ENCODE measurements around the gene GALR1.
"Not testable (repeated sequence)": the region's sequence is repeated elsewhere in the genome, so short reads cannot be mapped to it uniquely, and the experiment has no call there.

Gene GALR1

DNA sequence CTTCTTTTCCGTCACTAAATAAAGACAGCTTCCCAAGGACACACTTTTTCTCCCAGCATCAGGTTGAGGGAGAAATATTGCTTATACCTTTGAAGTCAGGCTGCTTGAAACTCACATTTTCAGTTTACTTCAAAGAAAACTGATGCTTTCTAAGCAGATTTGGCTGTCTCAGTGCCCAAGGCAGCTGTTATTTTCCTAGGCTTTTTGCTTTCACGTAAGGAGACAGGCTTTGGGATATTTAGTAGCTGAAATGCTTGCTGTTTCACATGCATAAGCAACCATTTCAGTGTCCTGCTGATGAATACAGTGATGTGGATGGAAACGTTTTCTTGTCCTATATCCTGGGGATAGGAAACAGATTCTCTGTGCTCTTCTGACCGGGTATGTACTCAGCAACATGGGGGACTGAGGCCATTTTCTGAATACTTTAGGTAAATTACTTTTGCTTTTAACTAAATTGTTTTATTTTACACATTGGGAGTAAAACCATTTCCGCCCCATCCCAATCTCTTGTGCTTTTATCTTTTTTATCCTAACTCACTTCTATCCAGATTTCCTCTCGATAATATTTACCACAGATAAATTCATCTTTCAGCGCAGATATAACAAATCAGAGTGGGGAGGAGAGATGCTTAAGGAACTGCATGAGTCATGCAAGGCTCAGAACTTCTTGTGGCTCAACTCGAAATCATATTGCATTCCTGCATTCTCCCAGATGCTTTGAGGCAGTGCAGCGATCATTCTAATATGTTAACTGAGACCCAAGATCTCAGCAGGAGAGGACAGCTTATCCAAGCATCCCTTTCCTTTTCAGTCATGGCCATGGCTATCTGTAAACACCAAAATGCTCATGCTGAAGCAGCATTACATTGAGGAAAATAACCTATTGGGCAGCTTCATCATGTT is 22.2 kb downstream of the GALR1 start:
- ATAC-seq (no peak), DNase-seq (no peak)
- H3K27ac Mint-ChIP-seq, result no peak overlapping the region
- peaks cover 4 to 6% of the 10 kb centered on the region in 2 donors for H3K9me3 Mint-ChIP-seq
- no peaks in the 10 kb centered on the region for H3K4me1 Mint-ChIP-seq
- no peak overlapping the region for H3K4me3 Mint-ChIP-seq
- H3K27me3 Mint-ChIP-seq, result peaks cover 39% of the 10 kb centered on the region

DNA sequence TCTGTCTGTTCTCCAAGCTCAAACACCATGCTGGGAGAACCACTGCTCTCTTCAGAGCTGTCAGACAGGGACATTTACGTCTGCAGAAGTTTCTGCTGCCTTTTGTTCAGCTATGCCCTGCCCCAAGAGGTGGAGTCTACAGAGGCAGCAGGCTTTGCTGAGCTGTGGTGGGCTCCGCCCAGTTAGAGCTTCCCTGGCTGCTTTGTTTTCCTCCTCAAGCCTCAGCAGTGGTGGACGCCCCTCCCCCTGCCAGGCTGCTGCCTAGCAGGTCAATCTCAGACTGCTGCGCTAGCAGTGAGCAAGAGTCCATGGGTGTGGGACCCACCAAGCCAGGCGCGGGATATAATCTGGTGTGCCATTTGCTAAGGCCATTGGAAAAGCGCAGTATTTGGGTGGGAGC is 41.2 kb downstream of the GALR1 start:
- ATAC-seq, result not testable (repeated sequence)
- H3K27me3 Mint-ChIP-seq, result peaks cover 36% of the 10 kb centered on the region

DNA sequence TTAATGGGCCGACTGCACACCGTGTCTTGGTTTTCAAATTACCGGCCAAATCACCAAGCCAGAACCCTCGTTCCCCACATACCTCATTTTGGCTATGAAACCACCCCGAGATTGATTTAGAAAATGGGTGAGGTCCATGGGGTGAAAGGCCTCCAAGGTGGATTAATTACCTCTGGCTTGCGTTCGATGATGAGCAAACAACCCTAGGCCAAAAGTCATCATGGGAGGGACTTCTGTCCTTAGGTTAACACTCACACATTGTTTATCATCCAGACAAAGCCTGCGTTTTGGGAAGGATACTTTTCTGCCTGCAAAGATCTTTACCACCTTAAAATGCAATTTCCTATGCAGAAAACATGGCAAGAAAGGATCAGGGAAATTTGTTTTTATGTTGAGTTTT is 48.5 kb downstream of the GALR1 start:
- Mint-ChIP-seq H3K4me3 (no peak overlapping the region), H3K4me1 (no peaks in the 10 kb centered on the region), H3K27me3 (peaks cover 3% of the 10 kb centered on the region), H3K27ac (no peak overlapping the region), H3K9me3 (no peaks in the 10 kb centered on the region)
- ATAC-seq (no peak), DNase-seq (no peak)

More for the DNA sequence above, 41.2 kb downstream of the GALR1 start:
- not testable (repeated sequence) for H3K27ac Mint-ChIP-seq, DNase-seq, H3K4me1 Mint-ChIP-seq, H3K4me3 Mint-ChIP-seq
- peaks cover 24 to 29% of the 10 kb centered on the region in 2 donors for H3K9me3 Mint-ChIP-seq

DNA sequence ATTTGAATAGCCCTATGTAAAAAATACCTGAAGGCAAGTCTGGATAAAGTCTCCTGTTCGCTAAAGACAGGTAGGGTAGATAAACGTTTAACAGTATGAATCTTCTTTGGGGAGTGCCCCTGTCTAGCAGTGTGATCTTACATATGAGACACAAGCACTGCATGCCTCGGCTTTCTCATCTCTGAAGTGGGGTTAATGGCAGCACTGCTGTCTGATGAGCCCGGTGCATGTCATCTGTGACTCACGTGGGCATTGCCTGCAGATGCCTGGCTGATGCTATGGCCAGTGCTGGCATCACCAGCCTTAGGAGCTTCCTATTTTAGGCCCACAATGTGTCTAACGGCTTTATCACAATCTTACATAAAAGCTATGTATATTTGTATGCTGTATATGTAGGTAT is 50.1 kb downstream of the GALR1 start:
- Mint-ChIP-seq H3K27me3 (peaks cover 6% of the 10 kb centered on the region), H3K4me1 (no peaks in the 10 kb centered on the region), H3K9me3 (no peaks in the 10 kb centered on the region), H3K4me3 (no peak overlapping the region), H3K27ac (no peak overlapping the region)
- DNase-seq (no peak), ATAC-seq (no peak)

DNA sequence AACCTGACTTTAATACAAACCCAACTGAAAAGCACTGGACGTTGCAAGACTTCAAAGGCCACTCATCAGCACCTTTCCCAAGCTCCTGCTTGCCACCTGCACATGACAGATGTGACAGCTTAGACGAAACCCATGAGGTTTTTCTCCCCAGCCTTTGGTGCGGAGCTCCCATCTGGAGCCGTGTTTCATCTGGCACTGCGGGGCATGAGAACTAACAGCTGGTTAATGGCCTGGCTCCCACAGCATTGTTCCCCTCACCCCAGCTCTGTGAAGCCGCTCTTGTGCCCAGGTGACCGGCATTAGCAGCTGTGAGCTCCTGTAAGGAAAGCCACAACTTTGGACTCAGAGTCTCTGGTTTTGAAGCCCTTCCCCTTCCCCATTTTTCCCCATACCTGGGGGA is 50.9 kb downstream of the GALR1 start:
- Mint-ChIP-seq H3K27me3 (peaks cover 6% of the 10 kb centered on the region), H3K4me1 (no peaks in the 10 kb centered on the region), H3K9me3 (no peaks in the 10 kb centered on the region), H3K27ac (no peak overlapping the region), H3K4me3 (no peak overlapping the region)
- no peak for ATAC-seq
- no peak for DNase-seq

DNA sequence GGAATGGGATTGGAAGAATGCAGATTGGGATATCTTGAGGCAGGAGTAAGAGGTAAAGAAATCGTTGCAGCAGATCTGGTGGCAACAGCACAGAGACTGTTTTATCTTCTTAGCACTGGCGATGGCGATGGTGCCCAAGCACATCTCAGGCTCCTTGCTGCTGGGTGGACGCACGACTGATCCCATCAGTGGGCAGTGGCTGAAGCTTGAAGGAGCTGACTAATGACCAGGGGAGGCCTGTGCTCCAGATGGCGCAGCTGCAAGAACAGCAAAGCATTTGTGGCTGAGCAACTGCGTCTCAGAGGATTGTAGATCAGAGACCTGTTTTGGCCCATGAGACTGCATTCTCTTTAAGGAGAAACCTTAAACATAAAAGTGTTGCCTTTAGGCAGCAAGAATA is 54.6 kb downstream of the GALR1 start:
- Mint-ChIP-seq H3K27ac (no peak overlapping the region), H3K4me3 (no peak overlapping the region), H3K9me3 (no peaks in the 10 kb centered on the region), H3K4me1 (no peaks in the 10 kb centered on the region), H3K27me3 (peaks cover 6% of the 10 kb centered on the region)
- no peak for DNase-seq
- no peak for ATAC-seq

DNA sequence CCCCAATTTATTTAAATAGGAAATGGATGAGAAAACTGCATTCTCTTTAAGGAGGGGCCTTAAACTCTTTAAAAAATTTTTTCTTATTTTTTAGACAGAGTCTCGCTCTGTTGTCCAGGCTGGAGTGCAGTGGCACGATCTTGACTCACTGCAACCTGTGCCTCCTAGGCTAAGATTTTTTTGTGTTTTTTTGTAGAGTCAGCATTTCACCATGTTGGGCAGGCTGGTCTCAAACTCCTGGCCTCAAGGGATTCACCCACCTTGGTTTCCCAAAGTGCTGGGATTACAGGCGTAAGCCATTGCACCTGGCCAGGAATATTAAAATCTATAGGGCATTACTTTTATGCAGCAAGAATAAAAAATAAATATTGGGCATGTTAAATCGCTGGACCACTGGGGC is 56.0 kb downstream of the GALR1 start:
- peaks cover 13% of the 10 kb centered on the region for H3K27me3 Mint-ChIP-seq
- no peaks in the 10 kb centered on the region for H3K9me3 Mint-ChIP-seq
- ATAC-seq, result no peak
- H3K4me1 Mint-ChIP-seq, result no peaks in the 10 kb centered on the region
- no peak for DNase-seq
- H3K4me3 Mint-ChIP-seq, result no peak overlapping the region
- H3K27ac Mint-ChIP-seq, result no peak overlapping the region

DNA sequence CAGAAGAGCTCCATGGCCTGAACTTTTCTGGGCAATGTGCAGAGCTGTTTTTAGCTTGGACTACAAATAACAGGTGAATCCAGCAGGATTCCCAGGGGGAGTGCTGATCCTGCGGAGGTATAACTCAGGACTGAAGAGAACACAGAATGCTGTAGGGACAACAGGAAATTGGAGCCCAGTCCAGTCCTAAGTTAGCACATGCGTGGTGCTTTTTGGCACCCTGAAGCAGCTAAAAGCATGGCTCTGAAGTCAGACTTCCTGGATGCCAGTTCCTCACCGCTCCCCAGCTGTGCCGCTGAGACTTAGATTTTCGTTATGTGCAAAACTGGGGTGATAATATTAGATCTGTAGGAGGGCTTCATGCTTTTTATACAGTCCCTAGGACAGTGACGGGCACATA is 58.6 kb downstream of the GALR1 start:
- Mint-ChIP-seq H3K27ac (no peak overlapping the region), H3K4me3 (no peak overlapping the region), H3K4me1 (no peaks in the 10 kb centered on the region), H3K9me3 (no peaks in the 10 kb centered on the region), H3K27me3 (peaks cover 9% of the 10 kb centered on the region)
- DNase-seq, result no peak
- ATAC-seq, result no peak

DNA sequence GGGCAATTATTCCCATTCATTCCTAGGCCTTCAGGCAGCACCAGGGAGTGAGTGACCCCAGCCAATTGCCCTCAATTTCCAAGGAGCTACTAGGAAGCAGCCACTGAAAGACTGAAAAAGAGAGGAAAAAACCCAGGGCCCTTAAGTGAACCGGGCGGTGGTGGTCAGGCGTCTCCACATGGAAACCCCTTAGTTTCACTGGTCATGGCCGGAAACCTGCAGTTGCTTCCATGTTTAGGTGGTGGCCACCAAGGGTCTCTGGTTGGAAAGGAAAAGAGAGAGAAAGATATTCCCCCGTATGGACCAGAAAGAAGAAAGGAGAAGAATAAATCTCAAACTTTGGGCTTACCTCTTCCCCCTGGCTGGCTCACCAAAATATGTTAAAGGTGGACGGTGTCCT is 64.9 kb downstream of the GALR1 start:
- H3K27me3 Mint-ChIP-seq, result peaks cover 7% of the 10 kb centered on the region
- H3K4me1 Mint-ChIP-seq, result no peaks in the 10 kb centered on the region
- H3K27ac Mint-ChIP-seq, result no peak overlapping the region
- H3K9me3 Mint-ChIP-seq, result no peaks in the 10 kb centered on the region
- ATAC-seq, result no peak
- H3K4me3 Mint-ChIP-seq, result no peak overlapping the region
- DNase-seq, result no peak

DNA sequence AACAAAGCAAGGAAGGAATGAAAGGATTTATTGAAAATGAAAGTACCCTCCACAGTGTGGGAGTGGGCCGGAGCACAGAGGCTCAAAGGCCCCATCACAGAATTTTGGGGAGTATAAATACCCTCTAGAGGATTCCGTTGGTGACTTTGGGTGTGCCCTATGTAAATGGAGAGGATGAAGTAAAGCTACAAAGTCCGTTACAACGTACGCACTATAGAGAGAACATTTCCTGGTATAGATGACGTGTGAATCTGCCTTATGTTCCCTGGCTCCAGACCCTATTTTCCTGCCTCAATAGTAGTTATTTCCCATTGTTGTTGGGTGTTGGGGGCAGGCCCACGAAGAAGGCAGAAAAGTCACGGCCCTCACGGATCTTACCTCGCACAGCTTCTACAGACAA is 65.3 kb downstream of the GALR1 start:
- Mint-ChIP-seq H3K9me3 (no peaks in the 10 kb centered on the region), H3K27me3 (peaks cover 7% of the 10 kb centered on the region), H3K4me3 (no peak overlapping the region), H3K27ac (no peak overlapping the region), H3K4me1 (no peaks in the 10 kb centered on the region)
- ATAC-seq, result no peak
- DNase-seq, result no peak

DNA sequence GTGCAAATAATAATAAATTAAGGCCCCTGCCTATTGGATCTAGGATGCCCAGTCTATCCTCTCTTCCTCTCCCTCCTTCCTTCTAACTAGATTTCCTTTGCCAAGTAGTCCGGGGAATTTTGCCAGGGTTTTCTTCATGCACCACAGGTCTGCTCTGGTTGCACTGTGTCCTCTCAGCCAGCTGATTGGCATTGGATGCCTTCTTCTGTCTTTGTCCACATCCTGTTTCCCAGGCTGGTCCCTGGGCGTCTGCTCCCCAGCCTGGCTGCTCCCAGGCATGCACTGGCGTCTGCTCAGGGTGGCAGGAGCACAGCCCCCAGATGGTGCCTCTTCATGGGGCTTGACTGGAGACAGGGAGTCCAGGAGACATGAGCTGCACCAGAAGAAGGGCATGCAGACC is 66.4 kb downstream of the GALR1 start:
- Mint-ChIP-seq H3K4me1 (no peaks in the 10 kb centered on the region), H3K9me3 (no peaks in the 10 kb centered on the region), H3K27me3 (peaks cover 16% of the 10 kb centered on the region), H3K27ac (no peak overlapping the region), H3K4me3 (no peak overlapping the region)
- ATAC-seq (no peak), DNase-seq (no peak)

DNA sequence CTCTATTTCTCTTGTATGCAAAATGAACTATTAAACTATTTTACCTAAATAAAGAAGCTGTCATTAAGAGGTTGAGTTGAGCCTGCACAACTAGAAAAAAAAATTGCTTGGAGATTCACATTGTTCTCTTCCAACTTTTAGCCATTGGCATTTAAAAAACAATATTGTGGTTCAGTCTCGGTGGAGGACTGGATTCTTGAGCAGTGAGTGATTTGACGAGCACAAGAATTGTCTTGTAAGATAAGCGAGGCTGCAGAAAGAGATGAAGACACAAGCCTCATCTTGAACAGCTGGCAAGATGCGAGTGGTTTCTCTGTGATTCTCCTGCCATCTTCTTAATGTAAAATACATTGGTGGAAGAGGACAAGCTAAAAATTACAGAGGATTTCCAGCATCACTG is 67.0 kb downstream of the GALR1 start:
- ATAC-seq (no peak), DNase-seq (no peak)
- Mint-ChIP-seq H3K27me3 (peaks cover 18% of the 10 kb centered on the region), H3K4me1 (no peaks in the 10 kb centered on the region), H3K4me3 (no peak overlapping the region), H3K9me3 (no peaks in the 10 kb centered on the region), H3K27ac (no peak overlapping the region)

DNA sequence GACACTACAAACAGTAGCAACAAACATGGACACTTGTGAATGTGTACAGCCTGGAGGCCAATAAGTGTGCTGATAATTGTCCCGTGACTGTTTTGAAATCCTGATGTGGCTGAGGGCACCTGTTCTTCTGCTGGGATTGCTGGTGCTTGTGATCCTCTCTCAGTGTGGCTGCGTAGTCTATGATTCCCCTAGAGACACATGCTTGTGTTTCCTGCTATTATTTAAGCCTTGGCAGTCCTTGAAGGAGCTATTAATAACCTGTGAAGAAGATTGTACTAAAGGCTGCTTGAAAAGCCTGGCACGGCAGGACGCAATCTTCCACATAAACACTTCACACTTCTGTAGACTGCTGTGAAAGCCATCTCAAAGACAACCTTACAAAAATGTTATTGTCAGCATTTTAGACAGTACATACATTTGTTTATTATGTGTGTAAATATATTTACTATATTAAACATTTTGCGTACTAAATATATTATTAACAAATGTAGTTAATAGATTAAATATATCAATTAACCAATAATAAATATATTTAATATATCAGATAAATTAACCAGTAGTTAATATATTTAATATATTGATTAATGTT is 71.4 kb downstream of the GALR1 start:
- Mint-ChIP-seq H3K27me3 (peaks cover 35% of the 10 kb centered on the region), H3K9me3 (no peaks in the 10 kb centered on the region), H3K4me3 (no peak overlapping the region), H3K4me1 (no peaks in the 10 kb centered on the region), H3K27ac (no peak overlapping the region)
- ATAC-seq, result no peak
- no peak for DNase-seq

DNA sequence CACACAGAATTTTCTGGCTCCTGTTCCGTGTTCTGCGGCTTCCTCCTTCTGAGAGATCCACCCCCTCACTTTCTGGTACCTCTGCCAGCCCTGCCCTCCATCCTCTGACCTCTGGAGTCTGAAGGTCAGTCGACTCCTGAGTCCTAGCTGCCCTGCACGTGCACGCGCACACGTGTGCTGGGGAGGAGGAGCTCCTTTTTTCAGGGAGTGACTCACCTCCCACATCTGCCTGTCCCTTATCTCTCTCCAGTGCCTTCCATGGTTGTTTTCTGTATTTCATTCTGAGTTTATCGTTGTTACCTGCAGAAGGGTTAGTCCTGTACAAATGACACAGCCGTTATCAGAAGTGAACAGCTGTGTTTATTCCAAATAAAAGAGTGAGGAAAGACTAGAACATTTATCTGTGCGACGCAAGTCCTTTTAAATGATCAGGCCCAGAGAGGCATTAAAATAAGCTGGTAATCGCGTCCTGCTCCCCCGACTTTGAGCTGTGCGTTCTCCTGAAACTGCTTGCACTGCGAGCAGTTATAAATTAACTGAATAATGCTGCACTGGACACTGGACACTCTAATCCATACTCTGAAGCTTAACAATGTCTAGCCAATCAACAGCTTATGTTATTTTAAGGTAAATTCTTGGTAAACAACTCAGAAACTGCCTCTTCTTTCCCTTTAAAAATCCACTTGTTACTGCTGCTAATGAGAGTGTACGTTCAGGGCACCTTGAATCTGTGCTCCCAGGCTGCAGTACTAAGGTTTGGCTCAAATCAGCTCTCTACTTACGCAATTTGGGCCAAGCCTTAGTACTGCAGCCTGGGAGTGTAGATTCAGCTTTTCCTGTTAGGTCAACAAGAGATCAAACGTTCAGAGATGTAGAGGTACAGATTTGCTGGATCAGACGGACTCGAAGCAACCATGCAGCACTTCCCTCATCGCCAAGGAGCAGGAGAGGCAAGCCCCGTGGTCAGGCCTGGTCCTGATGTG is 72.5 kb downstream of the GALR1 start:
- ATAC-seq (no peak), DNase-seq (no peak)
- Mint-ChIP-seq H3K27me3 (peaks cover 35% of the 10 kb centered on the region), H3K27ac (no peak overlapping the region), H3K9me3 (no peaks in the 10 kb centered on the region), H3K4me3 (no peak overlapping the region), H3K4me1 (no peaks in the 10 kb centered on the region)

DNA sequence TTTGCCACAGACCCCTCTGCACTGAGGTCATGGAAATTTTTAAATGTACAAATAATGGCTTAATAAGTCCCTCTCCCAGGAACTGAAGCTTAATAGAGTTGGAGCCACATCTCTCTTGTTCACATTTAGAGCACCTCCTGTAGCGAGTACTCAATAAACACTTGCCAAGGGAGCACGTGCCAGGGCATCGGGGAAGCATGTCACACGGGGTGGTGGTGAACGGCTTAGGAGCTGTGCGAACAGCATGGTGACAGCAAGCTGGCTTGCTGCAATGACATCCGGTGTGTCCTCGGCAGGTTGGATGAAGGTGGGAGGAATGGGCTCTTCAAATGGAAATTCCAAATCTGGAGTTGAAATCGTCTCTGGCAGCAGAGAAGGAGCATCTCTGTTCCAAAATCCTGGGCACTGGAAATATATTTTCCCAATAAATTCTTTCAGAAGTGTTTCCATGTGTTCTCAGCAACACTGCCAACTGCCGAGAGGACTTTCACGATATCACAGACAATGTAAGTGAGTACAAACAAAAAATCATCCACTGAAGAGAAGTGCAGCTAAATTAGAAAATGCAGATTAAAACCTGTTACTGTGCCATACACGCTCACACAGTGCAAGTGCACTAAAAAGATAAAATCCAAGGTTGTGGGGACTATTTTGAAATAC is 74.1 kb downstream of the GALR1 start:
- DNase-seq, result no peak
- Mint-ChIP-seq H3K27me3 (peaks cover 42% of the 10 kb centered on the region), H3K9me3 (no peaks in the 10 kb centered on the region), H3K4me3 (no peak overlapping the region), H3K27ac (no peak overlapping the region), H3K4me1 (no peaks in the 10 kb centered on the region)
- no peak for ATAC-seq
